ENCODE measurements around the gene ZNF438. TPM values are rescaled to one million over a fixed set of nuclear protein-coding genes. Genes with fewer than 3 reads are reported as not detected.

Gene ZNF438
- total and polyA plus RNA-seq, 10 of the 15 experiments (the other 5 are each of a cell fraction or from before 2014, with no cell fraction given) = 0.93 to 5.2 (median 1.9) TPM

DNA sequence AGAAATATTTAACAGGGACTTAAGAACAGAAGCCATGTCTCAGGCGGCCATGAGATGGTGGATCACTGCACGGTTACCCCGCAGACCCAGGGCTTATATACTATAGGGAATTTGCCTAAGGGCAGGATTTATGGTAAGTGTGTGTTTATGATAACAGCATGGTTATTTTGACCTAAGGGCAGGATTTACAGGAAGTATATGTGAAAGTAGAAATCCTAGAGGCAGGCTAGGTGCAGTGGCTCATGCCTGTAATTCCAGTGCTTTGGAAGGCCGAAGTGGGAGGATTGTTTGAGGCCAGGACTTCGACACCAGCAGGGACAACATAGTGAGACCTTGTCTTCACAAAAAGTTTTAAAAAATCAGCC, 43.0 kb upstream of the ZNF438 start:
- ChIA-PET SMC1A (ENCODE audit: uncharacterized antibody, unreplicated experiment) (no interaction called here), CTCF (no interaction called here), POLR2A (no interaction called here), RAD21 (ENCODE audit: unreplicated experiment) (no interaction called here)
- Histone ChIP-seq H3K9me3 (replicated peaks; ENCODE audit: control insufficient read depth, insufficient read depth, low read length) (no peaks in the 10 kb centered on the region), H4K20me1 (ENCODE audit: control insufficient read depth, insufficient read depth) (no peaks in the 10 kb centered on the region), H2AFZ (ENCODE audit: control insufficient read depth, low read depth, low read length) (no peak overlapping the region), H3K4me1 (ENCODE audit: control insufficient read depth, insufficient read depth, low read length) (no peaks in the 10 kb centered on the region), H3K27me3 (replicated peaks in 1 of 2; ENCODE audit: control insufficient read depth in 2 of 2, insufficient read depth in 2 of 2, low read length in 1 of 2) (peaks cover 0 to 2% of the 10 kb centered on the region in 2 experiments; a peak in 1 of 4 replicates), H3K27ac (ENCODE audit: control insufficient read depth, insufficient read depth) (no peak overlapping the region), H3K4me3 (no peak overlapping the region), H3K79me2 (ENCODE audit: control insufficient read depth, insufficient read depth, low read length) (no peaks in the 10 kb centered on the region), H3K9ac (ENCODE audit: control insufficient read depth, insufficient read depth, low read length) (no peak overlapping the region), H3K36me3 (ENCODE audit: control insufficient read depth in 2 of 2, insufficient read depth in 2 of 2, low read length in 1 of 2) (no peaks in the 10 kb centered on the region), H3K4me2 (ENCODE audit: control insufficient read depth, insufficient read depth) (no peak overlapping the region)
- no TSS peak for BruUV-seq (replicated peaks)
- ATAC-seq (no peak), DNase-seq (ENCODE audit: low read depth, low spot score) (no peak), FAIRE-seq (no peak)
- intact Hi-C loops (cut with micrococcal nuclease; ENCODE audit: unreplicated experiment) (no loop called here), in situ Hi-C loops (cut with MboI) (no loop called here)
- WGBS (ENCODE audit: insufficient coverage, insufficient replicate concordance, low lambda C conversion rate, missing lambda C conversion rate) = 37% methylated on average over 5 of the region's 5 CpGs
- TF ChIP-seq KAT2A (conservative IDR thresholded peaks at IDR 0.05; ENCODE audit: control insufficient read depth, low read depth, low read length) (no peak), NR2F1 (conservative IDR thresholded peaks at IDR 0.05) (no peak), NKRF (conservative IDR thresholded peaks at IDR 0.05) (no peak), FOXK2 (IDR thresholded peaks at IDR 0.05) (no peak), ZBTB33 (IDR thresholded peaks at IDR 0.05) (no peak), ZNF687 (IDR thresholded peaks at IDR 0.05) (no peak), HCFC1 (IDR thresholded peaks at IDR 0.05; ENCODE audit: low read length) (no peak), PAX8 (IDR thresholded peaks at IDR 0.05) (no peak), EGR1 (IDR thresholded peaks at IDR 0.05; ENCODE audit: borderline replicate concordance in 1 of 2, low read depth in 2 of 2, low read length in 2 of 2) (no peak), NFYA (IDR thresholded peaks at IDR 0.05; ENCODE audit: borderline replicate concordance, low read depth, low read length) (no peak), ZBED1 (IDR thresholded peaks at IDR 0.05; ENCODE audit: borderline replicate concordance) (no peak), ZNF217 (IDR thresholded peaks at IDR 0.05) (no peak), MTA3 (IDR thresholded peaks at IDR 0.05; ENCODE audit: borderline replicate concordance, low read length) (no peak), MAX (IDR thresholded peaks at IDR 0.05; ENCODE audit: low read depth, low read length) (no peak)
